Omental fat pad (tissue), 4 donors: ENCODE results near the gene LIN28A. TPM values are rescaled to one million over a fixed set of nuclear protein-coding genes. Genes with fewer than 3 reads are reported as not detected.

Experiments
- ATAC-seq: fragments of 150-250 bp; one replicate; pipeline ENCODE4 v1.9.1; 2016; ENCODE audit warnings: mild to moderate bottlenecking, moderate library complexity; ENCODE audit not compliant: low FRiP score
- DNase-seq: peaks from one replicate; pipeline ENCODE4 v3.0.0-alpha.2; 2019; ENCODE audit warnings: low spot score
- CTCF ChIP-seq, 3 donors: fragments of 450-650 bp; IDR thresholded peaks; one replicate each; pipeline ENCODE4 v1.5.1; 2016 to 2017; ENCODE audit warnings: antibody characterized with exemption in 3 of 3, mild to moderate bottlenecking in 3 of 3, moderate library complexity in 2 of 3
- total RNA-seq, 4 donors: library from RNA; depleted of rRNA; stranded (reverse); fragments of >200 nt; gene quantifications; one replicate each; pipeline ENCODE4 v1.1.0, GENCODE V29; 2016

The LIN28A gene
- total RNA-seq, 4 donors from 2014 or later, result not detected

- ATAC-seq (no peak), DNase-seq (no peak)
- no peak for TF ChIP-seq CTCF (IDR thresholded peaks at IDR 0.05)
Observed at GRCh38 chr1:26413031-26413430, 2.4 kb downstream of the LIN28A start.

GRCh38 chr1:26417111-26417759 lies 6.6 kb downstream of the LIN28A start:
- no peak for ATAC-seq
- peak in 1 of 3 donors; percentile 13 for TF ChIP-seq CTCF (IDR thresholded peaks at IDR 0.05)

GRCh38 chr1:26418865-26419349 lies 8.3 kb downstream of the LIN28A start:
- ATAC-seq, result no peak
- no peak for TF ChIP-seq CTCF (IDR thresholded peaks at IDR 0.05)
- no peak for DNase-seq

More at GRCh38 chr1:26417111-26417759, 6.6 kb downstream of the LIN28A start:
- peak; percentile 62 for DNase-seq

GRCh38 chr1:26419494-26419893 lies 8.9 kb downstream of the LIN28A start:
- ATAC-seq, result no peak
- TF ChIP-seq CTCF (IDR thresholded peaks at IDR 0.05), result no peak
- DNase-seq, result no peak

GRCh38 chr1:26429721-26430120 lies 19.1 kb downstream of the LIN28A start:
- TF ChIP-seq CTCF (IDR thresholded peaks at IDR 0.05), result no peak
- DNase-seq, result no peak
- no peak for ATAC-seq

GRCh38 chr1:26431979-26432695 lies 21.5 kb downstream of the LIN28A start, which contains the start of gene DHDDS:
Gene DHDDS, plus strand, starts transcription at chr1:26432321. Its CDS starts 625 bp downstream, at chr1:26432946.
- ATAC-seq, result peak; percentile 100
- DNase-seq, result peak; percentile 91
- no peak for TF ChIP-seq CTCF (IDR thresholded peaks at IDR 0.05)
